OCI-LY7 (cell line): Measurements from ENCODE around the gene THRA. TPM values are rescaled to one million over a fixed set of nuclear protein-coding genes. Genes with fewer than 3 reads are reported as not detected.

Source experiments
- BruUV-seq: library from RNA; stranded (reverse); fragments of 400-500 nt; replicated peaks from 2 replicates; lab custom pipeline; 2021; lab: Mats Ljungman, UMichigan
- CTCF ChIA-PET: fragments of 300-600 bp; sonication (Branson Sonifier 250); formaldehyde crosslinking; loops from one replicate; lab custom pipeline; 2022; ENCODE audit warnings: antibody characterized with exemption; ENCODE audit not compliant: unreplicated experiment; lab: Charles Lee
- POLR2A ChIA-PET: fragments of 300-600 bp; sonication (Branson Sonifier 250); formaldehyde crosslinking; loops from one replicate; lab custom pipeline; 2022; ENCODE audit warnings: antibody characterized with exemption; lab: Charles Lee
- DNase-seq: peaks from one replicate; pipeline ENCODE4 v3.0.0-alpha.2; 2015; ENCODE audit warnings: low spot score
- H2AFZ ChIP-seq: fragments of 200-600 bp; sonication (generic), shearing (Covaris generic); 2 replicates; pipeline ENCODE4 v1.6.1; 2014; ENCODE audit warnings: mild to moderate bottlenecking, antibody characterized with exemption, low read length, moderate library complexity
- H3K27ac ChIP-seq: fragments of 200-600 bp; sonication (generic); 2 replicates; pipeline ENCODE4 v1.5.1; 2014; ENCODE audit warnings: mixed run types, low read depth, mild to moderate bottlenecking, moderate library complexity, low read length, inconsistent platforms; ENCODE audit not compliant: poor library complexity, severe bottlenecking
- H3K36me3 ChIP-seq: fragments of 200-600 bp; sonication (generic); 2 replicates; pipeline ENCODE4 v1.6.1; 2014; ENCODE audit warnings: mild to moderate bottlenecking, antibody characterized with exemption, low read length, moderate library complexity, mixed read lengths; ENCODE audit not compliant: insufficient read depth
- H3K4me1 ChIP-seq: fragments of 200-600 bp; sonication (generic); 2 replicates; pipeline ENCODE4 v1.5.1; 2014; ENCODE audit warnings: mild to moderate bottlenecking, low read length; ENCODE audit not compliant: insufficient read depth, poor library complexity, severe bottlenecking
- H3K4me2 ChIP-seq: fragments of 200-600 bp; sonication (generic); 2 replicates; pipeline ENCODE4 v1.6.1; 2014; ENCODE audit warnings: mild to moderate bottlenecking, low read length
- H3K4me3 ChIP-seq: fragments of 200-600 bp; sonication (generic); 2 replicates; pipeline ENCODE4 v1.5.1; 2014; ENCODE audit warnings: mild to moderate bottlenecking, low read depth, low read length; ENCODE audit not compliant: poor library complexity, severe bottlenecking
- H3K79me2 ChIP-seq: fragments of 200-600 bp; sonication (generic); 2 replicates; pipeline ENCODE4 v1.6.1; 2016; ENCODE audit warnings: low read depth, mild to moderate bottlenecking, low read length, moderate library complexity, mixed read lengths; ENCODE audit not compliant: insufficient read depth
- H3K9me2 ChIP-seq: fragments of 200-600 bp; sonication (generic); 2 replicates; pipeline ENCODE4 v1.6.1; 2016; ENCODE audit warnings: mild to moderate bottlenecking, low read length, mixed read lengths; ENCODE audit not compliant: insufficient read depth
- H3K9me3 ChIP-seq: fragments of 200-600 bp; sonication (generic); 2 replicates; pipeline ENCODE4 v1.6.1; 2014; ENCODE audit warnings: mild to moderate bottlenecking, mixed run types, low read length, mixed read lengths
- H4K20me1 ChIP-seq: fragments of 200-600 bp; sonication (generic); 2 replicates; pipeline ENCODE4 v1.6.1; 2014; ENCODE audit warnings: mild to moderate bottlenecking, antibody characterized with exemption, low read length, moderate library complexity, mixed read lengths; ENCODE audit not compliant: insufficient read depth
- CTCF ChIP-seq: fragments of 200-600 bp; sonication (generic); conservative IDR thresholded peaks from 2 replicates; pipeline ENCODE4 v1.5.1; 2014; ENCODE audit warnings: mild to moderate bottlenecking, antibody characterized with exemption, low read length, moderate library complexity, mixed read lengths
- EZH2phosphoT487 ChIP-seq: fragments of 200-600 bp; sonication (generic); IDR thresholded peaks from 2 replicates; pipeline ENCODE4 v1.6.1; 2018; ENCODE audit warnings: low read depth, borderline replicate concordance, mild to moderate bottlenecking, mixed run types, antibody characterized with exemption, low read length, moderate library complexity, mixed read lengths
- intact Hi-C: fragments of 100-400 bp; cut with micrococcal nuclease; formaldehyde crosslinking; loops from one replicate; pipeline ENCODE4 v1.10.0; 2022; ENCODE audit not compliant: unreplicated experiment
- total RNA-seq, 2 experiments: library from RNA; depleted of rRNA in 1 of 2; stranded (reverse); fragments of >200 nt in 1 of 2; shearing (Covaris generic) in 1 of 2; gene quantifications; 2 replicates each; pipeline ENCODE4 v1.2.3, GENCODE V29; 2014 to 2022

Gene THRA
- total RNA-seq, 2 experiments from 2014 or later = 3.9 to 9.3 TPM

GRCh38 chr17:40108970-40109824 lies 46.4 kb downstream of the THRA start:
- Histone ChIP-seq H3K27ac (no peak overlapping the region), H3K9me2 (no peaks in the 10 kb centered on the region), H3K36me3 (no peaks in the 10 kb centered on the region), H3K4me3 (no peak overlapping the region), H3K79me2 (no peaks in the 10 kb centered on the region), H4K20me1 (no peaks in the 10 kb centered on the region), H3K4me1 (peaks cover 57% of the 10 kb centered on the region), H3K9me3 (no peaks in the 10 kb centered on the region), H3K4me2 (no peak overlapping the region), H2AFZ (no peak overlapping the region; the same call in 1 of the 2 replicates)
- POLR2A ChIA-PET = interaction anchor here (0.7 to 1.2 kb wide), 2 partner anchors 9 to 84 kb away, joined by 3 to 4 read pairs; partner anchors contain the start of gene NR1D1
- CTCF ChIA-PET = interaction anchor here (1.0 kb wide), 1 partner anchor 9 kb away, joined by 3 read pairs; the partner anchor contains the start of gene NR1D1
- DNase-seq = no peak
- TF ChIP-seq CTCF (peak; percentile 31; the same call in 1 of the 2 replicates), EZH2phosphoT487 (no peak)
- intact Hi-C loops = no loop called here
- BruUV-seq = no TSS peak

GRCh38 chr17:40110026-40110845 lies 47.5 kb downstream of the THRA start:
- Histone ChIP-seq H2AFZ (no peak overlapping the region), H3K4me1 (peaks cover 62% of the 10 kb centered on the region), H3K9me3 (no peaks in the 10 kb centered on the region), H3K4me2 (no peak overlapping the region), H3K27ac (no peak overlapping the region), H3K9me2 (no peaks in the 10 kb centered on the region), H4K20me1 (no peaks in the 10 kb centered on the region), H3K79me2 (no peaks in the 10 kb centered on the region), H3K4me3 (no peak overlapping the region), H3K36me3 (no peaks in the 10 kb centered on the region)
- CTCF ChIA-PET = interaction anchor here (1.0 kb wide), 1 partner anchor 10 kb away, joined by 3 read pairs; the partner anchor contains the start of gene NR1D1
- TF ChIP-seq EZH2phosphoT487 (no peak), CTCF (no peak)
- DNase-seq = no peak
- intact Hi-C loops = loop anchor here (2.0 to 5.0 kb wide), 2 partner anchors 47 to 177 kb away; partner anchors contain the start of genes CDC6 and THRA
- POLR2A ChIA-PET = interaction anchor here (0.7 to 4.1 kb wide), 4 partner anchors 10 to 85 kb away, joined by 3 to 52 read pairs (median 5); partner anchors contain the start of genes CASC3 and NR1D1
- no TSS peak for BruUV-seq
